NOMO-1 (cell line): Measurements from ENCODE around the gene VSTM2B.

Source experiments
- DNase-seq, 2 experiments: peaks; one replicate each; lab custom pipeline; 2025; ENCODE audit not compliant: unreplicated experiment in 2 of 2; lab: John Stamatoyannopoulos, UW

Gene VSTM2B

GRCh38 chr19:29515233-29515619, 10.6 kb upstream of the VSTM2B start:
- no peak for DNase-seq

DNA sequence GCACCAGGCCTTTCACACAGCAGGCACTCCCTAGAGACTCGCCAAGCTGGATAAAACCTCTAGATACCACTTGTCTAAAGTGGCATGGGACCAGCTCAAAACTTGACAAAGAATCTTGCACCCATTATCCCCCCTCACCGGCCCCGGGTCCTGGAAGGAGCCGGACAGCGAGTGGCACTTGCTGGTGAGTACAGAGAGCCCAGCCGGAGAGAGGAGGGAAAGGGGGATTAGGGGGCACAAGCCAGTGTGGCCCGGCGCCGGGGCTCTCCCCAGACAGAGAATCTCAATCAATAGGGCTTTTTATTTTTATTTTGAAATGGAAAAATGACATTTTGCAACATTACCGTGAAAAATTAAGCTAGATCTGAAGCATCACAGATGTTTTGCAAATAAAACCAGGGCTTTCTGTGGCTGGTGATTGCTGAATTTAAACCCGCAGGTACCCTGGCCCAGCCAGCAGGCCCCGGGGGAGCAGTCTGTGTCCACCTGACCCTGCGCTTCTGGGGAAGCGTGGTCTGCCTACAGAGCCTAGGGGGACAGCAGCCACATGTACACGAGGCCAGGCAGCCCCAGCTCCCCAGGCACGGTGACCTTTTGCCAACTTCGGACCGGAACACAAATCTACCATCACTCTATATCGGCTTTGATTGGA, 10.0 kb upstream of the VSTM2B start:
- DNase-seq, result no peak

DNA sequence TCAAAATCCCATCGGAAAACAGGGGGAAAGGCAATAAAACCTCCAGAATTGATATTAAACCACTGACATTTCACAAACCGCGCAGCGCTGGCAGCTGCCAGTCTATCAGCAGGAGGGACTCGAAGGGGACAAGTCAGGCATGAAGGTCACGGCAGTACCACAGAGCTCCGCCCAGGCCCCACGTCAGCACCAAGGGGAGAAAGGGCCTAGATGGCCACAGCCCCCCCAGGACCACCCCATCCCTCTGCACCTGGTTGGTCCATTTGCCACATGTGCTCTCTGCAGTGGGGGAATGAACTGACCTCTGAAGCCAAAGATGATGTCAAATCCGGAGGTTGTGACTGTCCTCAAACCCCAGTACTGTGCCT, 9.5 kb upstream of the VSTM2B start:
- DNase-seq, result no peak

DNA sequence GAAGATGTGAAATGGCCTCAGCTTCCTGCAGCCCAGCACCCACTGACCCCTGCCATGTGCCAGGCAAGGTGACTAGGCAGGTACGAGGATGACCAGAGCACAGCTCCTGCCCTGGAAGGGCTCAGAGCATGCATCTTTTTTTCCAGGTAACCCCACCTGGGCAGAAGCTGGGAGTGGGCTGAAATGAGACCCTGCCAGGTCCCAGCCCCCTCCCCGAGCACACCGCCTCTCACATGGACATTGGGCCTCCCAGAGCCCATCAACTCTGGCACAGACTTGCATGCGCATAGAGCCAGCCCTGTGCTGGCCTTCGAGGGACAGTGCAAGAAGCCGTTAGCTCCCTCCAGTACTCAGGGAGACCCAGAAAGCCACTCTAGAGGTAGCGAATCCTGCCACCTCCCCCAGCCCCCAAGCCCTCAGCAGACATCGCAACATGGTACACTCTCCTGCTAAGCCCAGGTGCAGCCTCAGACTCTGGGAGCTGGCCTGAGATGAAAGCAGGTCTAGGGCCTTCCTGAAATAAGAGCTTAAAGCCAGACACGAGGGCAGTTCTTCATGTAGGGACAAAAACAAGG, 8.9 kb upstream of the VSTM2B start:
- no peak for DNase-seq

DNA sequence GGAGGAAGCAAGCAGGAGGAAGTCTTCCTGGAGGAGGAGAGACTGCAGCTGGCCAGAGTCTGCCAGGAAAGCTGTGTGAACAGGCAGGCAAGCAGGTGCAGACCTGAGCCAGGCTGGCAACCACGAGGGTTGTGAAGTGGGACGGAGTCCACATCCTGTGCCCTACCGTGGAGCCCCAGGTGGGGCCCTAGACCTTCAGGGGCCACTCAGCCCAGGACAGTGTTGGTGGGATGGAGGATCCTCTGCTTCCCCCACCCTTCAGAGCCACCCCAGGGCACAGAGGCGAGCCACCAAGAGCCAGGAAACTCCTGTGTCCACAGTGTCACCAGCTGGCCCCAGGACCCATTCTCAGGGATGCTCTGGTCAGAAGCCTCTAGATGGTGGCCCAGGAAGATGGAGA, 8.4 kb upstream of the VSTM2B start:
- DNase-seq, result no peak

- DNase-seq, result no peak
Observed at GRCh38 chr19:29517946-29518345, 7.8 kb upstream of the VSTM2B start.

GRCh38 chr19:29519146-29519545, 6.6 kb upstream of the VSTM2B start:
- no peak for DNase-seq

GRCh38 chr19:29519931-29520330, 5.9 kb upstream of the VSTM2B start:
- DNase-seq, result no peak

DNA sequence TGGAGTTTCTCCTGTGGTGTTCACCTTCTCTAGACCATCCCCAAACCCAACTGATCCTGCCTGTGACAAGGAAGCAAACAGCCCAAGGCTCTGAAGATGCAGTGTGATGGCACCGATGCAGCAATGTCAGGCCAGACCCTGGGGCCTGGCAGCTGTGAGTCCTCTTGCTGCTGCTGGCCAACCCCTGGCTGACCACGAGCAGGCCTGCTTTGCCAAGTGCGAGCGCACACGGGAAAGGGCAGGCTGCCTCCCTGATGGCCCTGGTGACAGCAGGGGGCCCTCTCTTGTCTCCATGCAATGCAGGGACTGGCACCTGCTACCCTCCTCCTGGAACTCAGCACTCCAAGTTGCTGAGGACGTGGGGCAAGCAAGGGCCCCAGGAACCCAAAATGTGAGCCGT, 5.4 kb upstream of the VSTM2B start:
- DNase-seq, result no peak

- no peak for DNase-seq
Observed at GRCh38 chr19:29521291-29522075, 4.3 kb upstream of the VSTM2B start.

- DNase-seq, result no peak
Observed at GRCh38 chr19:29523568-29523967, 2.2 kb upstream of the VSTM2B start.

GRCh38 chr19:29524201-29524911, 1.4 kb upstream of the VSTM2B start:
- DNase-seq, result no peak

- DNase-seq, result no peak
Observed at GRCh38 chr19:29524912-29525831, 622 bp upstream of the VSTM2B start.

GRCh38 chr19:29526730-29527499, 1.1 kb downstream of the VSTM2B start:
- no peak for DNase-seq

GRCh38 chr19:29527500-29528328, 1.9 kb downstream of the VSTM2B start:
- no peak for DNase-seq

DNA sequence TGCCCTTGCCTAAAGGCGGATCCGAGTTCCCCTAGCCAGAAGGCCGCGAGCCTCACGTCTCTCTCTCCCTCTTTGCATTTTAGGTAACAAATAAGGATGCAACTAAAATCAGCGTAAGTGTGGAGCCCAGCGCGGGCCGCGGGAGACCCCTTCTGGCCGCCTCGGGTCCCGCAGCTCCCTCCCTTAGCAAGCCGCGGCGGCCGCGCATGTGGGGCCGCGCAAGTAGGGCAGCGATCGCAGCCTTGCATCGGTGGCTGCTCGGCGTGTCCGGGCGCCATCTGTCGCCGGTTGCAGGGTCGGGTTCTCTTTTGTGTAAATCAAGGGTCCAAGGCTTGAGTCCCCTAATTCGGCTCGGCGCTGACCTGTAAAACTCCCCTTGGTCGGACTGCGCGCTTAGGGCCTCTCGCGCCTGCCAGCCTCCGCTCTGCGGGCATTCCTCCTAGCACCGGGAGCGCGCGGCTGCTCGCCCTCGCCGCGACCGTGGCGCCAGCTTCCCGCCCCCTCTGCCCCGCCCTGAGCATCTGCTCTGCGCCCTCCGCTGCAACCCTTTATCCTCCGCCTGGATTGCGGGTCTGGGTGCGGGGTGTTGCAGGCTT, 2.7 kb downstream of the VSTM2B start:
- DNase-seq, result no peak

GRCh38 chr19:29528946-29529645, 3.3 kb downstream of the VSTM2B start:
- DNase-seq, result no peak
